ENCODE data around the gene FNIP1.
"Not testable (repeated sequence)": the region's sequence is repeated elsewhere in the genome, so short reads cannot be mapped to it uniquely, and the experiment has no call there.

FNIP1 gene

GRCh38 chr5:131790550-131790949 is 6.3 kb downstream of the FNIP1 start:
- in situ Hi-C loops (cut with HindIII; ENCODE audit: low pct_ligation_motif_present, low pct_unique_long_range_greater_than_20kb, low sequenced_read_pairs), result no loop called here
- no peak for DNase-seq

DNA sequence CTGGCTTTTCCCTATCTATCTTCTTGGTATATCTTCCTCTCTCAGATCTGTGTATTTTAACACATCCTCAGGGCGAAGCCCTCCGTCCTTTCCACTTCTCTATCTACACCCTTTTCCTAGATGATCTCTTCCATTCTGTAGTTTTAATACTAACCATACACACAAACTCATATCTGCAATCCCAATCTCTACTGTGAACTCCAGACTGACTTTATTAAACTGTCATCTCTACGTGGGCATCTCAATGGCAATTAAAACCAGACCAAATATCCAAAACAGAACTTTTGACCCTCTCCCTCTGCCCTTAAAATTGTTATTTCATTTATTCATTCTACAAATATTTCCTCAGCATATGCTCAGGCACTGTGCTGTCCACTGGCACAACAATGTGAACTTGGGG is 7.1 kb downstream of the FNIP1 start:
- DNase-seq, result no peak
- in situ Hi-C loops (cut with HindIII; ENCODE audit: low pct_ligation_motif_present, low pct_unique_long_range_greater_than_20kb, low sequenced_read_pairs), result no loop called here

- no peak for DNase-seq
- in situ Hi-C loops (cut with HindIII; ENCODE audit: low pct_ligation_motif_present, low pct_unique_long_range_greater_than_20kb, low sequenced_read_pairs), result no loop called here
Observed at GRCh38 chr5:131787736-131788135, 9.1 kb downstream of the FNIP1 start.

GRCh38 chr5:131786900-131787692 is 9.7 kb downstream of the FNIP1 start:
- in situ Hi-C loops (cut with HindIII; ENCODE audit: low pct_ligation_motif_present, low pct_unique_long_range_greater_than_20kb, low sequenced_read_pairs), result no loop called here
- DNase-seq, result no peak

- in situ Hi-C loops (cut with HindIII; ENCODE audit: low pct_ligation_motif_present, low pct_unique_long_range_greater_than_20kb, low sequenced_read_pairs), result no loop called here
- DNase-seq, result no peak
Observed at GRCh38 chr5:131786036-131786435, 10.8 kb downstream of the FNIP1 start.

DNA sequence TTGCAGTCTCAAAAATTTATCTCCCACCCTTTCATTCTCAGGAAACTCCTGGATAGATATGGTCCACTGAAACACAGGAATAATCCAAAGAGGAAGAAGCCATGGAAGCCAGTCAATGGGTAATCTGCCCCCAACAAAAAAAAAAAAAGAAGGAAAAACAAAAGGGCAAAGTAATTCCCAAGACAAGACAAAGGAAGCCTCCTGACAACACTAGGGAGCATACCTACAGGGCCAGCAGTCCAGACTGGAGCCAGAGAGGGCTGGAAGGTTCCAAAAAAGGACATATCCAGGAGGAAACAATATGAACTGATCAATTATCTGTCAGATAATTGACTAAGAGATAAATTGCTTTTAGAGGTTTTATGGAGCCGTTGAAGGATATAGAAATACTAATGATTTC is 12.9 kb downstream of the FNIP1 start:
- DNase-seq, result no peak
- in situ Hi-C loops (cut with HindIII; ENCODE audit: low pct_ligation_motif_present, low pct_unique_long_range_greater_than_20kb, low sequenced_read_pairs), result no loop called here

DNA sequence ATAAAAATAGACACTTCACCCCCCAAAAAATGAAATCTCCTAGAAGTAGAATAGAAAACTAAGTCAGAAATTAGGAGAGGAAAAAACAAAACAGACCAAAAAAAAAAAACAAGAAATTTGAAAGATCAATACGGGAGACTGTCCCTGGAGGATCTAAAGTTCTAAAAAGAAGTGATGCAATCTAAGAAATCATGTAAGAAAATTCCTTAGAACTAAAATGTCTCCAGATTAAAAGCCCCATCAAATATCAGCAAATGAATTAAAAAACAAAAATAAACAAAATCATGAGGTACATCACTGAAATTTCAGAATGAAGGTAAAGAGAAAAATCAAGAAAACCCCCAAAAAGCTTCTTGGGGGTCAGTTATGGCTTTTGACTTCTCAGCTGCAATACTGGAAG is 13.5 kb downstream of the FNIP1 start:
- in situ Hi-C loops (cut with HindIII; ENCODE audit: low pct_ligation_motif_present, low pct_unique_long_range_greater_than_20kb, low sequenced_read_pairs), result no loop called here
- DNase-seq, result no peak

GRCh38 chr5:131782717-131783116 is 14.1 kb downstream of the FNIP1 start:
- in situ Hi-C loops (cut with HindIII; ENCODE audit: low pct_ligation_motif_present, low pct_unique_long_range_greater_than_20kb, low sequenced_read_pairs), result no loop called here
- DNase-seq, result no peak

DNA sequence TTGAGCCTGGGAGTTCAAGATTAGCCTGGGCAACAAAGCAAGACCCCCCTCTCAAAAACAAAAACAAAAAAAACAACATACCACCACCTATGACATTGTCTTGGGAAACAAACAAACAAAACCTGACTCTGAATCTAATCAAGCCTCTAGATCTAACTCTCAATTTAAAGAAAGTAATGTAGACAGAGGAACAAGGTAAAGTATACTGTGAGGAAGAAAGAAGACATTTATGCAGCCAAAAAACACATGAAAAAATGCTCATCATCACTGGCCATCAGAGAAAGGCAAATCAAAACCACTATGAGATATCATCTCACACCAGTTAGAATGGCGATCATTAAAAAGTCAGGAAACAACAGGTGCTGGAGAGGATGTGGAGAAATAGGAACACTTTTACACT is 18.7 kb downstream of the FNIP1 start:
- in situ Hi-C loops (cut with HindIII; ENCODE audit: low pct_ligation_motif_present, low pct_unique_long_range_greater_than_20kb, low sequenced_read_pairs); DNase-seq: not testable (repeated sequence)

GRCh38 chr5:131776450-131776849 is 20.4 kb downstream of the FNIP1 start:
- no peak for DNase-seq
- in situ Hi-C loops (cut with HindIII; ENCODE audit: low pct_ligation_motif_present, low pct_unique_long_range_greater_than_20kb, low sequenced_read_pairs), result no loop called here

DNA sequence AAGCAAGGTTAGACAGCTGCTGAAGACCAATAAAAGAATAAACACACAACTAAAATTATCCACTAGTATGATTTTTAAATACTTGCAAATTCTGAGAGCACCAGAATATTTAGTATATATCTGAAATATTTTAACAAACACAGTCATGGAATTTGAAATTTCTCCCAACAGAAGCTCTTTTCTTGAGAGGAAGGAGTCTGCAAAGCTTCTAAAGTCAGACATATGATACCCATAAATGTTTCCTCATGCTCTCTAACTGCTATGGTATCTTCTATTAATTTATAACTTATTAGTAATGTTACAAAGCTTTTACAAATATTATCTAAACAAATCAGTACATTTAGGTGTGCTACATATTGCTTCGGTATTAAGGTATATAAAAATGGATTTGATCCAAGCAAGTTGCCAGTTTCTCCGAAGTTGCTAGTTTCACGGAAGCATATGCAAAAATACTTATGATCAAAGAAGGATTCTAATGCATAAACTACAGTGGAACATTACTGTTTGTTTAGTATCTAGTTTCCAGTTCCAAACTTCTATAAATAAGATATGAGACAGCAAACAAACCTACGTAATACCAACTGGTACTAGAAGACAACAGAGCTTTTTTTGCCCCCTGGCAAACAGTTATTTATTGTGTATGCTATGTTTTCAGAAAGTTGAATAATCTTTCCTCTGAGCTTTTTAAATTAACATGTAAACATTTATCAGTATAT is 22.0 kb downstream of the FNIP1 start:
- in situ Hi-C loops (cut with HindIII; ENCODE audit: low pct_ligation_motif_present, low pct_unique_long_range_greater_than_20kb, low sequenced_read_pairs), result no loop called here
- DNase-seq, result no peak

DNA sequence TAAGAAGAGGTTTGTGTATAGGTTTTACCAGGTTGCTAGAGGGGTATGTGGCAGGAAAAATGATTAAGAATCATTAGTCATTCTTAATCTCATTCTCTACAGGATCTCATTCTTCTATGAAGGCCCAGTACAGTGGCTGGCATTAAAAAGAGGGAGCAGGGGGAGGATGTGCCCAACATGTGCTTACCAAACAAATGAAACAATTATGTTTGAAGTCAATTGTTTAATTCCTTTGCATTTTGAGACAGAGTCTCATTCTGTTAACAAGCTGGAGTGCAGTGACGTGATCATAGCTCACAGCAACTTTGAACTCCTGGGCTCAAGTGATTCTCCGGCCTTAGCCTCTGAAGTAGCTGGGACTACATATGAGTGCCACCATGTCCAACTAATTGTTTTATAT is 23.0 kb downstream of the FNIP1 start:
- in situ Hi-C loops (cut with HindIII; ENCODE audit: low pct_ligation_motif_present, low pct_unique_long_range_greater_than_20kb, low sequenced_read_pairs), result no loop called here
- no peak for DNase-seq

GRCh38 chr5:131771692-131772091 is 25.1 kb downstream of the FNIP1 start:
- DNase-seq, result no peak

DNA sequence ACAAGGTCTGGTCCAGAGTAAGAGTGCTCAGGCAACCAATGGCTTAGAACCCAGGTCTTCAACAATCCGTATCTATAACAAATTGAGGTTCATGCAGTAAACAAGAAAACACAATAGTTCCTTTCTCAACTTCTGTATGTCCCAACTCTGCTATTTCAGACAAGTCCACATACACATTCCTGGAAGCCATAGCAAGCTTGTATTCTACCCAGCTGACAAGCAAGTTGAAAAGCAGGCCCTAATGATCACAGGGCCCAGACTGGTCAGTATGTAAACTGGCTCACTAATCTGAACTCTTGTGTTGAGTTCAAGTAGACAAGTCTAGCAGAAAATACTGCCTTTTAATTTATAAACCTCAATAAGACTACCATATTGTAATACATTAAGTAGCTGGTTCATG is 26.9 kb downstream of the FNIP1 start:
- in situ Hi-C loops (cut with HindIII; ENCODE audit: low pct_ligation_motif_present, low pct_unique_long_range_greater_than_20kb, low sequenced_read_pairs), result no loop called here
- DNase-seq, result no peak

More at GRCh38 chr5:131771692-131772091, 25.1 kb downstream of the FNIP1 start:
- in situ Hi-C loops (cut with HindIII; ENCODE audit: low pct_ligation_motif_present, low pct_unique_long_range_greater_than_20kb, low sequenced_read_pairs), result no loop called here

DNA sequence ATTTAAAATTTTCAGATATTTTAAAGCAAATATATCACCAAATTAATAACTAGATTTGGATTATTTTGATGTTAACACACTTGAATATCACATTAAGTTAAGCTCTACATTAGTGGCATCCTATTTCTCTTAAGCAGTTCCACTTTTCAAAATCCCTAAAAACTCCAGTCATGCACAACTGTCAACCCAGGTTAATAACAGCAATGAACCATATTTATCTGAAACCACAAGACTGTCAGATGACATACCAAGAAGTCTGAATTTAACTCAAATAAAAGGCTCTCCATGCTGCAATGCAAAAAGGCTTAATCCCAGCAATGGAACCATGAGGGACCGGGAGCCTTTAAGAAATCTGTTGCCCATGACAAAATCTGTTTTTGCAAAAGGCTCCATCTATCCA is 27.5 kb downstream of the FNIP1 start:
- in situ Hi-C loops (cut with HindIII; ENCODE audit: low pct_ligation_motif_present, low pct_unique_long_range_greater_than_20kb, low sequenced_read_pairs), result no loop called here
- DNase-seq, result no peak

DNA sequence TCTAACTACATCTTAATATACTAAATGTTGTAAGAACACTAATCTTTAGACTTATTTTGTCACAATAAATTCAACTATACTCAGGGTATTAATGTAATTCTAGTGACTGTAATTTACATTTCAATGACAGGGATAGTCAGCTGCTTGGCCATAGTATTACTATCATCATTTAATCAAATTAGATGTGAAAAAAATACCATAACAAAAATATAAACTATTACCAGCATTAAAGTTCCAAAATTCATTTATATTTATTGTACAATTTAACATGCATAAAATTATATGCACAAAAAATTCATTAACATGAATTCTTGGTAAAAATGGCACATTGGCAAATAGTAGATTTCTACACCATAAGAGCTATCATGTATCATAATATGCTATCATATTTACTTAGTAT is 28.9 kb downstream of the FNIP1 start:
- in situ Hi-C loops (cut with HindIII; ENCODE audit: low pct_ligation_motif_present, low pct_unique_long_range_greater_than_20kb, low sequenced_read_pairs), result no loop called here
- DNase-seq, result no peak

DNA sequence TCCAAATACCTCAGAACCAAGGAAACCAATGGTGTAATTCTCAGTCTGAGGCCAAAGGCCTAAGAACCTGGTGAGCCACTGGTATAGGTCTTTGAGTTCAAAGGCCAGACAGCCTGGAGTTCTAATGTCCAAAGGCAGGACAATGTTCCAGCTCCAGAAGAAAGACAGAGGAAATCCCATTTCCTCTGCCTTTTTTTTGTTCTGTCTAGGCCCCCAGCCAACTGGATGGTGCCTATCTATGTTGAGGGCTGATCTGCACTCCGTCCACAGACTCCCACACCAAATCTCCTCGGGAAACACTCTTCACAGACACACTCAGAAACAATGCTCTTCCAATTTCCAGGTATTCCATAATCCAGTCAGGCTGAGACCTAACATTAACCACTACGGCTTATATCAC is 30.1 kb downstream of the FNIP1 start:
- in situ Hi-C loops (cut with HindIII; ENCODE audit: low pct_ligation_motif_present, low pct_unique_long_range_greater_than_20kb, low sequenced_read_pairs), result no loop called here
- DNase-seq, result no peak

- DNase-seq, result no peak
- in situ Hi-C loops (cut with HindIII; ENCODE audit: low pct_ligation_motif_present, low pct_unique_long_range_greater_than_20kb, low sequenced_read_pairs), result no loop called here
Observed at GRCh38 chr5:131765261-131765660, 31.6 kb downstream of the FNIP1 start.

DNA sequence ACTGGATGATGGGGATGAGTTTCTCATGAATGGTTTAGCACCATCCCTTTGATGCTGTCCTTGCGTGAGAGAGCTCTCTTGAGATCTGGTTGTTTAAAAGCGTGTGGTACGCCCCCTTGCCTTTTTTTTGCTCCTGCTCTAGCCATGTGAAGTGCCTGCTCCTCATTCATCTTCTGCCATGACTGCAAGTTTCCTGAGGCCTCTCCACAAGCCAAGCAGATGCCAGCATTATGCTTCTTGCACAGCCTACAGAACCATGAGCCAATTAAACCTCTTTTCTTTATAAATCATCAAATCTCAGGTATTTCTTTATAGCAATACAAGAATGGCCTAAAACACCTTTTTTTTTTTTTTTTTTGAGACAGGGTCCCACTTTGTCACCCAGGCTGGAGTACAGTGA is 32.8 kb downstream of the FNIP1 start:
- no peak for DNase-seq
- in situ Hi-C loops (cut with HindIII; ENCODE audit: low pct_ligation_motif_present, low pct_unique_long_range_greater_than_20kb, low sequenced_read_pairs), result no loop called here

DNA sequence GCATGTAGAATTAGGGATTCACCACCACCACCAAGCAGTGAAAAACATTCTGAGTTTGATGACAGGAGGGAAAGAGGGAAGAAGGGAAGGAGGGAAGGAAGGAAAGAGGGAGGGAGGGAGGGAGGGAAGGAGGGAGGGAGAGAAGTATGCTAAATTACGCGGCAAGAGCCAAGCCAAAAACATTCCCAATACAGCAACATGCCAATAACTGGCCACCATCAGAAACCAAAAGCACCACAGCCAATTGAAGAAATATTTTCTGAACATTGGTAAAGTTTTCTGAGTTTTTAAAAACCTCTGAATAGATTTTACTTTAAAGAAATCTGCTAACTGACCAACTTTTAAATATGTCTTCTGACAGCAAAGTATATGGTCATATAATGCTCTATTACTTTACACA is 36.0 kb downstream of the FNIP1 start:
- DNase-seq, result no peak
- in situ Hi-C loops (cut with HindIII; ENCODE audit: low pct_ligation_motif_present, low pct_unique_long_range_greater_than_20kb, low sequenced_read_pairs), result no loop called here

All from ACHN (cell line).